HL-60 (cell line): ENCODE data around the gene TGFBR1.

Source experiments
- DNase-seq, 2 experiments: peaks; one replicate each; pipeline ENCODE4 v3.0.0-alpha.2; 2010 to 2020; ENCODE audit warnings: low read depth in 1 of 2, low spot score in 1 of 2
- H3K27ac ChIP-seq: fragments of 250-450 bp; sonication (Bioruptor Pico); replicated peaks from 2 replicates; pipeline ENCODE4 v1.5.1; 2020; ENCODE audit warnings: mild to moderate bottlenecking, moderate library complexity
- H3K27me3 ChIP-seq: fragments of 250-450 bp; sonication (Bioruptor Pico); 2 replicates; pipeline ENCODE4 v1.5.1; 2021; ENCODE audit warnings: mild to moderate bottlenecking, moderate library complexity; ENCODE audit not compliant: insufficient read depth, poor library complexity, severe bottlenecking
- H3K4me3 ChIP-seq: replicated peaks from 2 replicates; pipeline ENCODE4 v1.5.1; 2011; ENCODE audit warnings: mild to moderate bottlenecking, control low read depth, low read length; ENCODE audit not compliant: insufficient read depth
- CTCF ChIP-seq: IDR thresholded peaks from one replicate; pipeline ENCODE4 v1.5.1; 2011; ENCODE audit warnings: low read length, control low read depth, inconsistent platforms; ENCODE audit not compliant: insufficient read depth
- GABPA ChIP-seq: IDR thresholded peaks from 2 replicates; pipeline ENCODE4 v1.6.1; 2012; ENCODE audit warnings: low read depth
- POLR2AphosphoS5 ChIP-seq: IDR thresholded peaks from 2 replicates; pipeline ENCODE4 v1.6.1; 2012; ENCODE audit warnings: low read depth
- SPI1 ChIP-seq: IDR thresholded peaks from 2 replicates; pipeline ENCODE4 v1.6.1; 2012; ENCODE audit warnings: low read depth, mild to moderate bottlenecking, borderline replicate concordance
- TF ChIP-seq, protein P1 (sequence below): IDR thresholded peaks from 2 replicates; pipeline ENCODE4 v1.6.1; 2012; ENCODE audit warnings: low read depth; ENCODE audit not compliant: insufficient replicate concordance

TGFBR1 gene

DNA sequence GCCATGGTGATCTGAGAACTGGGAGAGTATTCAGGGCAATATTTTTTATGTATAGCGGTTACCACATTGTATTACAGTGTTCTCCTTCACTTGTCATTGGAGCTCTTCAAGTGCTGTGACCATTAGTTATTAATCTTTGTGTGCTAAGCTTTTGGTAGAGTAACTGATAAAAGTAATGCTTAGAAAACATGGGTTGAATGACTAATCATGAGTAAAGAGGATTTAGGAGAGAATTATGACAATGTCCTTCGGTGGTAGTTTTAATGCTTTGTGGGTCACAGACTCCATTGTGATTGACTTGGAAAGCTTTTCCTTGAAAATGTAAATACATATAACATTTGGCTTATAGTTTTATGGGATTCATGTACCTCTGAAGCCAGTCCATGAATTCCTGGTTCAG, 21.4 kb downstream of the TGFBR1 start:
- no peak for DNase-seq
- H3K27me3 ChIP-seq = no peaks in the 10 kb centered on the region
- no peak overlapping the region for H3K27ac ChIP-seq
- TF ChIP-seq SPI1 (no peak), GABPA (no peak), POLR2AphosphoS5 (no peak), CTCF (no peak)
- TF ChIP-seq, protein P1, sequence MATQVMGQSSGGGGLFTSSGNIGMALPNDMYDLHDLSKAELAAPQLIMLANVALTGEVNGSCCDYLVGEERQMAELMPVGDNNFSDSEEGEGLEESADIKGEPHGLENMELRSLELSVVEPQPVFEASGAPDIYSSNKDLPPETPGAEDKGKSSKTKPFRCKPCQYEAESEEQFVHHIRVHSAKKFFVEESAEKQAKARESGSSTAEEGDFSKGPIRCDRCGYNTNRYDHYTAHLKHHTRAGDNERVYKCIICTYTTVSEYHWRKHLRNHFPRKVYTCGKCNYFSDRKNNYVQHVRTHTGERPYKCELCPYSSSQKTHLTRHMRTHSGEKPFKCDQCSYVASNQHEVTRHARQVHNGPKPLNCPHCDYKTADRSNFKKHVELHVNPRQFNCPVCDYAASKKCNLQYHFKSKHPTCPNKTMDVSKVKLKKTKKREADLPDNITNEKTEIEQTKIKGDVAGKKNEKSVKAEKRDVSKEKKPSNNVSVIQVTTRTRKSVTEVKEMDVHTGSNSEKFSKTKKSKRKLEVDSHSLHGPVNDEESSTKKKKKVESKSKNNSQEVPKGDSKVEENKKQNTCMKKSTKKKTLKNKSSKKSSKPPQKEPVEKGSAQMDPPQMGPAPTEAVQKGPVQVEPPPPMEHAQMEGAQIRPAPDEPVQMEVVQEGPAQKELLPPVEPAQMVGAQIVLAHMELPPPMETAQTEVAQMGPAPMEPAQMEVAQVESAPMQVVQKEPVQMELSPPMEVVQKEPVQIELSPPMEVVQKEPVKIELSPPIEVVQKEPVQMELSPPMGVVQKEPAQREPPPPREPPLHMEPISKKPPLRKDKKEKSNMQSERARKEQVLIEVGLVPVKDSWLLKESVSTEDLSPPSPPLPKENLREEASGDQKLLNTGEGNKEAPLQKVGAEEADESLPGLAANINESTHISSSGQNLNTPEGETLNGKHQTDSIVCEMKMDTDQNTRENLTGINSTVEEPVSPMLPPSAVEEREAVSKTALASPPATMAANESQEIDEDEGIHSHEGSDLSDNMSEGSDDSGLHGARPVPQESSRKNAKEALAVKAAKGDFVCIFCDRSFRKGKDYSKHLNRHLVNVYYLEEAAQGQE = no peak
- no peak overlapping the region for H3K4me3 ChIP-seq

GRCh38 chr9:99127356-99128132, 22.6 kb downstream of the TGFBR1 start:
- TF ChIP-seq GABPA (no peak), POLR2AphosphoS5 (no peak), SPI1 (no peak)
- TF ChIP-seq, protein P1 = no peak
- no peak overlapping the region for H3K27ac ChIP-seq
- H3K4me3 ChIP-seq = no peak overlapping the region
- no peak for DNase-seq
- H3K27me3 ChIP-seq = no peaks in the 10 kb centered on the region

DNA sequence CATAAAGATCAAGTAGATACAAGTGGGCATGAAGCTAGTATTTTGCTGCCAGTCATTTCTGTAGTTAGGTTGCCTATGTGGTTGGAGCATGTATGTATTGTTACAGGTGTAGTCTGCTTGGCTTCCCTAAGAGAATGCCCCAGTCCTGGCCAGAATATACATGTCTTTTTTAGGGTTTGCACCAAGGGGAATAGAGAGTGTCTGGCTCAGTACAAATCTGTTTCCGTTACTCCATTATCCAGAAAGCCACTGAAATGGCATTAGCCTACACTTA, 23.2 kb downstream of the TGFBR1 start:
- Histone ChIP-seq H3K27me3 (no peaks in the 10 kb centered on the region), H3K27ac (no peak overlapping the region), H3K4me3 (no peak overlapping the region)
- no peak for TF ChIP-seq POLR2AphosphoS5
- TF ChIP-seq SPI1 = no peak
- TF ChIP-seq, protein P1 = no peak
- TF ChIP-seq CTCF = no peak
- no peak for TF ChIP-seq GABPA
- DNase-seq = no peak
